Peyer's patch (tissue), 4 donors: ENCODE measurements around the gene IDI1.

Experiments
- CTCF ChIP-seq, 6 experiments: fragments of 450-650 bp in 4 of 6; fragments of 200-600 bp in 2 of 6; sonication (generic) in 1 of 6; IDR thresholded peaks; one replicate each; pipeline ENCODE4 v1.5.1; 2017 to 2019; ENCODE audit warnings: antibody characterized with exemption in 6 of 6, mild to moderate bottlenecking in 3 of 6, moderate library complexity in 1 of 6
- POLR2A ChIP-seq, 2 donors: fragments of 450-650 bp; IDR thresholded peaks; one replicate each; pipeline ENCODE4 v1.5.1; 2017; ENCODE audit warnings: antibody characterized with exemption in 2 of 2, mild to moderate bottlenecking in 2 of 2, moderate library complexity in 2 of 2

- TF ChIP-seq CTCF (IDR thresholded peaks at IDR 0.05), result no peak
- no peak for TF ChIP-seq POLR2A (IDR thresholded peaks at IDR 0.05)
Observed at GRCh38 chr10:1095498-1095897, 46.6 kb upstream of the IDI1 start.
